Measurements from ENCODE around the gene AP2B1.

AP2B1 gene

GRCh38 chr17:35540589-35541404 is 46.3 kb upstream of the AP2B1 start:
- ChIA-PET POLR2A (no interaction called here), CTCF (interaction anchor here (0.6 to 2.3 kb wide), 7 partner anchors 9 to 274 kb away, joined by 3 to 8 read pairs (median 4); no protein-coding TSS in a partner anchor)
- no peak for TF ChIP-seq ZBTB44 (tag by site-specific recombination; IDR thresholded peaks at IDR 0.05)
- TF ChIP-seq ZFP37 (tag by site-specific recombination; IDR thresholded peaks at IDR 0.05), result no peak
- TF ChIP-seq ZNF169 (tag by site-specific recombination; IDR thresholded peaks at IDR 0.05), result no peak
- TF ChIP-seq KLF1 (tag by site-specific recombination; IDR thresholded peaks at IDR 0.05), result no peak
- no peak for TF ChIP-seq MEIS1 (CRISPR knock-in tag; IDR thresholded peaks at IDR 0.05; ENCODE audit: borderline replicate concordance)
- TF ChIP-seq PRDM2 (tag by site-specific recombination; IDR thresholded peaks at IDR 0.05; ENCODE audit: borderline replicate concordance), result no peak
- no peak for TF ChIP-seq ZNF692 (tag by site-specific recombination; IDR thresholded peaks at IDR 0.05)
- no peak for TF ChIP-seq ZBTB26 (tag by site-specific recombination; optimal IDR thresholded peaks at IDR 0.05)
- no peak for TF ChIP-seq ZNF658 (tag by site-specific recombination; IDR thresholded peaks at IDR 0.05)
- TF ChIP-seq ZNF223 (tag by site-specific recombination; IDR thresholded peaks at IDR 0.05), result no peak
- no peak for TF ChIP-seq ZBTB49 (tag by site-specific recombination; IDR thresholded peaks at IDR 0.05; ENCODE audit: low read depth)
- TF ChIP-seq ZNF449 (tag by site-specific recombination; IDR thresholded peaks at IDR 0.05), result no peak
- TF ChIP-seq ZNF121 (tag by site-specific recombination; IDR thresholded peaks at IDR 0.05), result no peak
- no peak for TF ChIP-seq PRDM4 (tag by site-specific recombination; IDR thresholded peaks at IDR 0.05)
- no peak for TF ChIP-seq GLI2 (tag by site-specific recombination; IDR thresholded peaks at IDR 0.05; ENCODE audit: borderline replicate concordance, low read depth)
- no peak for TF ChIP-seq ZNF354C (tag by site-specific recombination; IDR thresholded peaks at IDR 0.05; ENCODE audit: borderline replicate concordance, low read depth)

More at GRCh38 chr17:35540589-35541404, 46.3 kb upstream of the AP2B1 start:
- no peaks in the 10 kb centered on the region for H3K36me3 ChIP-seq (ENCODE audit: control insufficient read depth in 2 of 2, insufficient read depth in 1 of 2, low read length in 2 of 2)
- no peak overlapping the region for H3K4me3 ChIP-seq (ENCODE audit: low read depth, low read length)
- no peak overlapping the region for H3K27ac ChIP-seq (ENCODE audit: extremely low read depth, low read depth, low read length)
- H3K9me3 ChIP-seq (ENCODE audit: control insufficient read depth, insufficient read depth, low read depth, low read length), result no peaks in the 10 kb centered on the region
- H3K4me1 ChIP-seq (ENCODE audit: control insufficient read depth, insufficient read depth, low read length), result peaks cover 3% of the 10 kb centered on the region; the same call in 1 of the 2 replicates
